Epidermal melanocyte (primary cell): Measurements from ENCODE around the gene MICALL1.

Source experiments
- DNase-seq: peaks from one replicate; pipeline ENCODE4 v3.0.0; 2011; ENCODE audit warnings: low spot score; ENCODE audit not compliant: insufficient read length

MICALL1 gene

DNA sequence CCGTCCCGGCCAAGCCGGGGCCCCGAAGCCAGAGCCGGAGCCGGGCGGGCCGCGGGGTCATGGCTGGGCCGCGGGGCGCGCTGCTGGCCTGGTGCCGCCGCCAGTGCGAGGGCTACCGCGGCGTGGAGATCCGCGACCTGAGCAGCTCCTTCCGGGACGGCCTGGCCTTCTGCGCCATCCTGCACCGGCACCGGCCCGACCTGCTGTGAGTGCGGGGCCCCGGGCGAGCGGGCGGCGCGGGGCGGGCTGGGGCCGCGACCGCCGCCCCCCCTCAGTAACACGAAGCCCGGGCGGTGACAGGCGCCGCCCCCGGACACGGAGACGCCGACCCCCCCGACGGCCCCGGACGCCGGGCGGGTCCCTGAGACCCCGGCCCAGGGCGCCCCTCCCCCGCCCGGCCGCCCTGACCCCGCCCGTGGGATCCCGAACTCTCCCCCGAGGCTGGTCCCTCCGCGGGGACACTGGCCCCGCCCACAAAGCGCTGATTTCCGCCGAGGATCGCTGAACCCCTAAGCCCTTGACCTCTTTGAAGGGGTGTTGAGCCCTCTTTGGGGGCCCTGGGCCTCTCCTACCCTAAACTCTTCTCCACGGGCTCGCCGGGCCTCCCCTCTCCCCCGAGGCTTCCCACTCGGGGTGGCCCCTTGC, 389 bp downstream of the MICALL1 start:
- no peak for DNase-seq

DNA sequence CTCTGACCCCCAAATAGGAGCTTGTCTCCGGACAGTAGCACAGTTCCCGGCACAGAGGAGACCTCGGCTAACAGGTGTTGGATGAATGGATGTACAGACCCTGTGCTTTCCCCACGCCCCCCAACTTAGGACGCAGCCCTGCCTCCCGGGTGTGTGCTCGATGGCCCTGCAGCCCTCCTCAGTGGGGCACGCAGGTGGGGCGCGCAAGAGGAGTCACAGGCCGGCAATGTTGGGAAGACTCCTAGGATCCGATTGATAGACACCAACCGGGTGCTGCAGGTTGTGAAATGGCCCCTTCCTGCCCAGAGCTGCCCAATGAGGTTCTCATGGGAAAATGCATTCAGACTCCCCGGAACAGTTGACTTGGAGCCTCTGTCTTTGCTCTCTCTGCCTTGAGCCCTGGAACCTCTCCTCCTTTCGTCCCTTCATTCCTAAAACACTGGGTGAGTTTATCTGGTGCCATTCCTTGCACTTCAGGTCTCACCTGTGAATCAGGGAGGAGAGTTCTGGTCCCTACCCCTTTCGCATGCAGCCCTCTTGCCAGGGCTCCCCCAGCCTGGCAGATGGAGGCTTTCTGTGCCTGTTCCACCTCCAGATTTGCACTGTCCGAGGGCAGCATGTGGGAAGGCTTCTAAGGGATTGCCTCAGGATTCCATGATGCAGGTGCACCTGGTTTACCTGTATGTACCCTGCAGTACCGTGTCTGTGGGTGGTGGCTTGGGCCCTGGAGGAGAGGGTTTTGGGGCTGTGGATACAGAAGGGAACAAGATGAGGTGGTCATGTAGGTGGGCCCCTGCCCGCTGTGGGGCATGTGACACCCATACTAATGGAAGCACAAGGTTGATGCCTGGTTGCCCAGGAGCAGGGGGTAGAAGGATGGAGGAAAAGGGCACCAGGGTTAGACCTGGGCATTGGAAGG, 1.2 kb downstream of the MICALL1 start:
- no peak for DNase-seq

DNA sequence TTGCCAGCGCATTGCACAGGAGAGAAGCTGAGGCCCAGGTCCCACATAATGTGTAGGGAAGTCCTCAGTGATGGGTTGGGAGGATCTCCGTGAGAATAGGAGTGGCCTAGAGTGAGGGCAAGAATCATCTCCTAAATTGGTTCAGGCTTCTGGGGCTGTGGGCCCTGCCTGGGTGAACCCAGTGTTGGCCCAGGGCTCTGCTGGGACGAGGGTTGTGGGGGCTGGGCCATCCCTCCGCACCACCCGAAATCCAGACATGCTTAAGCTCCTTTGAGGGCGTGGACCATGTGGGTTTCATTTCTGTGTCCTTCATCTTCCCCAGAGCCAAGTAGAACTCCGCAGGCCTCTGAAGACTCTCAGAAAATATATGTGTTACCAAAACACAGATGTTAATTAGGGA, 3.7 kb downstream of the MICALL1 start:
- DNase-seq = no peak

- DNase-seq = no peak
Measured at GRCh38 chr22:37910890-37911672, 5.0 kb downstream of the MICALL1 start.

GRCh38 chr22:37911697-37912096, 5.6 kb downstream of the MICALL1 start:
- DNase-seq = no peak

GRCh38 chr22:37912171-37912570, 6.1 kb downstream of the MICALL1 start:
- DNase-seq = no peak

DNA sequence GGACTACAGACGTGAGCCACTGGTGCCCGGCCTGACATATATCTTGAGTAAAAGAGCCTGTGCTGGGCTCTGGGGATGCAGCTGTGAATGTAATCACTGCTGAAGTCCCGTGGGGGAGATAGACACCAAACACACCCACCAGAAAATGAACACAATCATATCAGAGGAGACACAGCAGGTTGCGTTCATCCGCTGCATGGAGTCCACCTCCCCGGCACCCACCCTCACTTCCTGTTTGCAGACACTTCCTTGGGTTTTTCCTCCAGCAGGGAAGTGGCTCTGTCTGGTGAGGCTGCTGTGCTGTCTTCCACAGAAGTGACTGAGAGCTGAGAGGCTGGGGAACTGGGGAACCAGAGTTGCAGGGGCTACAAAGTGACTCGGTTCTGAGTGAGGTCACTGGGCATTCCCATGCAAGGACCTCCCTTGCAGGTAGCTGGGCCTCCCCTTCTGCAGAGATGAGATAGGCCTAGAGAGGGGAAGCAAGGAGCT, 7.2 kb downstream of the MICALL1 start:
- DNase-seq = no peak

DNA sequence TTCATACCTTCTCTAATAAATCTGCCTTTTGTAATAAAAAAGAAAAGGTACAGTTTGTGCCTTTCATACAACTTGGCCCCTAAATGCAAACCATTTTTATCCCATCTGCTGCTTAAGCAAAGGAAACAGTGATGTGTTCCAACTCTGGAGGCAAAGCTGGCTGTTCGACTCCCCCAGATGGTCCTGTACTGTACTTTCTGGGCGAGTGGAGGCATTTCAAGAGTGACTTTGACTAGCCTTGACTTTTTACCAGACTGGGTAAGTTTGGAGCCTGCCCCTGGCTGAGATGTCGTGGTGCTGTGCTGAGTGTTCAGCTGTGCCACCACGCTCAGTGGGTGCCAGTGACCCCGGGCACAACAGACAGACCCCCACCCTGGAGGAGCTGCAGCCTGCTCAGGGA, 10.2 kb downstream of the MICALL1 start:
- no peak for DNase-seq

GRCh38 chr22:37917874-37918548, 11.9 kb downstream of the MICALL1 start:
- no peak for DNase-seq

DNA sequence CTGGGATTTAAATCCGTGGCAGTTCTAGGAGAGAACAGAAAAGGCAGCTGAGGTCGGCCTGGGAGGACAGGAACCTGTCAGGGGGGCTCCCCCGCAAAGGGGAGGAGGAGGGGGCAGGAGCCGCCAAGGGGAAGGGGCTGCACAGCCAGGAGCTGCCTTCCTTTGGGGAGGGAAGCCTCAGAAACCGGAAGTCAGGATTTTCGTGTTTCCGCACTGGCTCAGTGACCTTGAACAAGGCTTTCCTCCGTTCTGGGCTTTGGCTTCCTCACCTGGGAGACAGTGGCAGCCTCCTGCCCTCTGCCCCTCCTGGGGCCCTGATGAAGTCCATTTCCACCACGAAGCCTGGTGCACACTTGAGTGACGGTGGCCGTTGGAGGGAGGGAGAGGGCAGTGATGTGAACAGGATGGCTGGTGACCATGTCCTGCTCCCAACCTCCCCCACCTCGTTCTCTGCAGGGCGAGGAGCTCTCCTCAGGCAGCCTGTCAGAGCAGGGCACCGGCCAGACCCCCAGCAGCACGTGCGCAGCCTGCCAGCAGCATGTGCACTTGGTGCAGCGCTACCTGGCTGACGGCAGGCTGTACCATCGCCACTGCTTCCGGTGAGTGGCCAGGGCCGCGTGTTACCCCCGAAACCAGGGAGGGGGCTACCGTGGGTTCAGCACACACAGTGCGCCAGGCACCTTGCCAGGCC, 12.6 kb downstream of the MICALL1 start:
- no peak for DNase-seq

DNA sequence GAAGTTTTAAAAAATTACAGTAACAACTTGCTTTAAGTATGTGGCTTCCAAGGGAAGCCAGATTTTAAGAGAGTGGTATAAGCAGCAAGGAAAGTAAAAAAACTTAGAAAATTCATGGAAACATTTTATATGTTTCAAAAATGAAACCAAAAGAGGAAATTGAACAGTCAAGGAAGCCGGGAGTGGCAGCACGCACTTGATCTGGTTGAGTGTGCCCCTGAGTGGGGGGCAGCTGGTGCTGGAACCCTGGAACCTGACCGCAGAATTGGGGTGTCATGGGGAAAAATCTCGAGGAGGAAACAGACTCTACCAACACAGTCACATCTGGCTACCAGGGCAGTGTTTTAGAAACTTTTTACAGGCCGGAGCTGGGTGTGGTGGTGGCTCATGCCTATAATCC, 14.0 kb downstream of the MICALL1 start:
- no peak for DNase-seq

DNA sequence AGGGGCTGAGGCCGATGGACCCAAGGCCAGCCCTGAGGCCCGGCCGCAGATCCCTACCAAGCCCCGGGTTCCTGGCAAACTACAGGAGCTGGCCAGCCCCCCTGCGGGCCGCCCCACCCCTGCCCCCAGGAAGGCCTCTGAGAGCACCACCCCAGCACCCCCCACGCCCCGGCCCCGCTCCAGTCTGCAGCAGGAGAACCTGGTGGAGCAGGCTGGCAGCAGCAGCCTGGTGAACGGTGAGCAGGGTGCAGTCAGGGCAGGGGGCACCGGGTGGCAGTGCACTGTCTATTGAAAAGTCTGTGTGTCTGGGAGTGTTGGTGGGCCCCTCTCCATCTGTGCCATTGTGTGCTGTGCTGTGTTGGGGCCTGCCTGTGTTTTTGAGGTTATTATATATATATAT, 16.1 kb downstream of the MICALL1 start:
- no peak for DNase-seq

DNA sequence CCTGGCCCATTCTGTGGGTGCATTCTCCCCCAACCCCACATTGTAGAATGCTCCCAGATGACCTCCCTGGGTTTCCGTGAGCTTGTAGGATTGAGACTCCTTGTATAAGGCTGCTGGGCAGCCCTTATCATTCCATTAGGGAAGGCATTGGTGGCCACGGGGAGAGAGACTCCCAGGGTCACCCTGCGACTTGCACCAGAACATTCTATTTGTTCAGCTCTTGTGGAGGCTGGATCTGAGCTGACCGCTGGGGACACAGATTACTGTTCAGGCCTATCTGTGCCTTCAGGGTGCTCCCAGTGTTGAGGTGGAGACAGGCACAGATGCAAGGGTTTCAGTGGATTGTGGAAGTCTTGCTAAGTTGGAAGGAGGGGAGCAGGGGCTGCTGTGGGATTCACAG, 17.8 kb downstream of the MICALL1 start:
- no peak for DNase-seq

- no peak for DNase-seq
Measured at GRCh38 chr22:37924386-37925065, 18.4 kb downstream of the MICALL1 start.

DNA sequence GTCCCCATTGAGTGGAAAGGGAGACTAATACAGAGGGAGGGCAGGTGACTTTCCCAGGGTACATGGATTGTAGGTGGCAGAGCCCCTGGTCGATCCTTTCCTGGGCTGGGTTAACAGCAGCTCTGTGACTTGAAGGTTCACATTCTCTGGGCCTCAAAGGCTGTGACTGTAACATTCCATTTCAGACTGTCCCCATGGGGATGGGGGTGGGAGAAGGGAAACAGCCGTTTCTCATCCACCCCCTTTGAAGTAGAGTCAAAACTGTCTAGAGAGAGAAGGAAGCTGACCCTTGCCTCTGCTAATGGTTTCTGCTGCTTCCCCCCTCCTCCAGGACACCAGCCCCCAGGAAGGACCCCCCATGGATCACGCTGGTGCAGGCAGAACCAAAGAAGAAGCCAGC, 19.2 kb downstream of the MICALL1 start:
- DNase-seq = no peak

DNA sequence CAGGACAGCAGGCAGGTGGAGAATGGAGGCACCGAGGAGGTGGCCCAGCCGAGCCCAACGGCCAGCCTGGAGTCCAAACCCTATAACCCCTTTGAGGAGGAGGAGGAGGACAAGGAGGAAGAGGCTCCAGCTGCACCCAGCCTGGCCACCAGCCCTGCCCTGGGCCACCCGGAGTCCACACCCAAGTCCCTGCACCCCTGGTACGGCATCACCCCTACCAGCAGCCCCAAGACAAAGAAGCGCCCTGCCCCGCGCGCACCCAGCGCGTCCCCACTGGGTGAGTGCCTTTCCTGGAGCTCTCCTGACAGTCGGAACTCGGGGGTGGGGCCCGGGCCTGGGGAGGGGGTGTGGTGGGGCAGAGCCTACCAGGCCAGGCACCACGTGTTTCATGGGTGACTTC, 19.7 kb downstream of the MICALL1 start:
- DNase-seq = no peak

DNA sequence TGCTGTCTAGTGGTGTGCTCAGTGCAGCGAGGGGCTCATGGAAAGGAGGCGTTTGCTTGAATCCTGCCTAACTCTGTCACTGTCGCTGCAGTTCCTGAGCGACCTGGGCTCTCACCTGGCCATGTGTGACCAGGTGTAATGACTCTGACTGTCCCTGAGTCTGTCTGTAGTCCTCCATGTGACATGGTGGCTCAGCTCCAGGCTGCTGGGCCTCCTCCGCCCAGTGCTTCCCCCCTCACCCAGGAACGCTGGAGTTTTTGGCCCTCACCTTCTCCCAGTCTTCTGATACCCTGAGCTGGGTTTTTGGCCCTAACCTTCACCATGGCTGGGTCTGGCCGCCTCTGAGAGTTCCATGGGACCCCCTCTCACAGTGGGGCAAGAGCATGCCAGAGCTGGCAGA, 20.3 kb downstream of the MICALL1 start:
- DNase-seq = no peak

DNA sequence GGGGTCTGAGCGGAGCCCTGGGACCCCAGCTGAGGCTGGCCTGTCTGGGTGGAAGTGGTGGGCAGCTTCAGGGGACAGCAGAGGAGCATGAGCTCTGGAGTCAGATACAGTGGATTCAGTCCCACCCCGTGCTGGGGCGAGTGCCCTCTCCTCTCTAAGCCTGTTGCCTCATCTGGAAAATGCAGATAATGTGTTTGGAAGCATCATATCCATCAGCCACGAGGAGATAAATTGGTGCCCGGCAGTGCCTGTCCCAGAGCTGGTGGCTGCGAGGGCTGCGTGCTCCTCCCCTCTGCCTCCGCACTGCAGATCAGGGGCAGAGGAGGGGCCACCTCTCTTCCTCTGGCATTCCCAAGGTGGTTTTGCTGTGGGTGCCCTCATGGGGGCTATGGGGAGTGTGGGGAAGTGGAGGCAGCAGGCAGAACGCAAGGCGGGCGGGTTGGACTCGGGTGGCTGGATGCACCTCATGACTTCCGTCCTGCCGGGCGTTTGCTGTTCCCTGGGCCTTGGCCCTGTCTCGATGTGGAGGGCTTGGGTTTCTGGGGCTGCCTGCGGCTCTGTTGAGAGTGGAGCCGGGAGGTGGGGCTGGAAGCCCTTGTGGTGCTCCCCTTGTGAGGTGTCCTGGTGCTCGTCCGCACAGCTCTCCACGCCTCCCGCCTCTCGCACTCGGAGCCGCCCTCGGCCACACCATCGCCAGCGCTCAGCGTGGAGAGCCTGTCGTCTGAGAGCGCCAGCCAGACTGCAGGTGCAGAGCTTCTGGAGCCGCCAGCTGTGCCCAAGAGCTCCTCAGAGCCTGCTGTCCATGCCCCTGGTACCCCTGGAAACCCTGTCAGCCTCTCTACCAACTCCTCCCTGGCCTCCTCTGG, 20.9 kb downstream of the MICALL1 start:
- DNase-seq = no peak

DNA sequence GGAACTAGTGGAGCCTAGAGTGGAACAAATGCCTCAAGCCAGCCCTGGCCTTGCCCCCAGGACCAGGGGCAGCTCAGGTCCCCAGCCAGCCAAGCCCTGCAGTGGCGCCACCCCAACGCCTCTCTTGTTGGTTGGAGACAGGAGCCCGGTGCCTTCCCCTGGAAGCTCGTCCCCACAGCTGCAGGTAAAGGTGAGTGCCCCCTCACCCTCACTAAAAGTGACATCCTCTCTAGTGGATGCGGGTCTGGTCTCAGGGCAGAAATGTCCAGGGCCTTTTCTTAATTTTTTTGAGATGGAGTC, 21.5 kb downstream of the MICALL1 start:
- DNase-seq = no peak
